AG04449 (cell line): ENCODE measurements around the gene CFAP61.

Source experiments
- CTCF ChIA-PET: fragments of 350-600 bp; formaldehyde crosslinking; extraction: SDS; loops from one replicate; lab custom pipeline; 2021; ENCODE audit warnings: antibody characterized with exemption; lab: Yijun Ruan, JAX
- POLR2A ChIA-PET: fragments of 400-600, 350-600 bp; formaldehyde crosslinking; extraction: SDS; loops from one replicate; lab custom pipeline; 2020; ENCODE audit warnings: antibody characterized with exemption, inconsistent platforms; lab: Yijun Ruan, JAX
- DNase-seq: peaks from one replicate; pipeline ENCODE4 v3.0.0-alpha.2; 2010; ENCODE audit warnings: low read depth, low spot score
- H3K4me3 ChIP-seq: 2 replicates; pipeline ENCODE4 v1.5.1; 2011; ENCODE audit warnings: low read depth, mild to moderate bottlenecking, control low read depth, low read length
- TF ChIP-seq, protein P1 (sequence below): IDR thresholded peaks from one replicate; pipeline ENCODE4 v1.5.1; 2011; ENCODE audit warnings: mild to moderate bottlenecking, moderate library complexity, low read length, control low read depth, inconsistent platforms; ENCODE audit not compliant: insufficient read depth; ENCODE audit errors: missing control alignments

The CFAP61 gene

DNA sequence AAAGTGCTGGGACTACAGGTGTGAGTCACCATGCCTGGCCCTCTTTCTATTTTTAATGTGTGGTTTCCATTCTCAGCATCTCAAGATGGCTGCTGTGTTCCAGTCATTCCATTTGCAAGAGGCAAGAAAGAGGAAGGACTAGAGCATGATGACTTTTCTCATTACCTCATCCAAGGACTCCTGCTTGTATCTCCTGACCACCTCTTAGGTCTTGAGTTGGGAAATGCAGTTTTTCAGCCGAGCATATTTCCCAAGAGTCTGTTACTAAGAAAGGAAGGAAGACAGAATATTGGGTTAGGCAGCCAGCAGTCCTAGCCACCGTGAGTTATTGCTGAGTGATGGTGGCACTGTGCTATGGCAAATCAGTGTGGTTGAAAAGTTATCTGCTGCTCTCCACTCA lies 207.2 kb downstream of the CFAP61 start:
- DNase-seq, result no peak
- TF ChIP-seq, protein P1, sequence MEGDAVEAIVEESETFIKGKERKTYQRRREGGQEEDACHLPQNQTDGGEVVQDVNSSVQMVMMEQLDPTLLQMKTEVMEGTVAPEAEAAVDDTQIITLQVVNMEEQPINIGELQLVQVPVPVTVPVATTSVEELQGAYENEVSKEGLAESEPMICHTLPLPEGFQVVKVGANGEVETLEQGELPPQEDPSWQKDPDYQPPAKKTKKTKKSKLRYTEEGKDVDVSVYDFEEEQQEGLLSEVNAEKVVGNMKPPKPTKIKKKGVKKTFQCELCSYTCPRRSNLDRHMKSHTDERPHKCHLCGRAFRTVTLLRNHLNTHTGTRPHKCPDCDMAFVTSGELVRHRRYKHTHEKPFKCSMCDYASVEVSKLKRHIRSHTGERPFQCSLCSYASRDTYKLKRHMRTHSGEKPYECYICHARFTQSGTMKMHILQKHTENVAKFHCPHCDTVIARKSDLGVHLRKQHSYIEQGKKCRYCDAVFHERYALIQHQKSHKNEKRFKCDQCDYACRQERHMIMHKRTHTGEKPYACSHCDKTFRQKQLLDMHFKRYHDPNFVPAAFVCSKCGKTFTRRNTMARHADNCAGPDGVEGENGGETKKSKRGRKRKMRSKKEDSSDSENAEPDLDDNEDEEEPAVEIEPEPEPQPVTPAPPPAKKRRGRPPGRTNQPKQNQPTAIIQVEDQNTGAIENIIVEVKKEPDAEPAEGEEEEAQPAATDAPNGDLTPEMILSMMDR, result no peak
- ChIA-PET CTCF (no interaction called here), POLR2A (no interaction called here)
- H3K4me3 ChIP-seq, result no peak overlapping the region

DNA sequence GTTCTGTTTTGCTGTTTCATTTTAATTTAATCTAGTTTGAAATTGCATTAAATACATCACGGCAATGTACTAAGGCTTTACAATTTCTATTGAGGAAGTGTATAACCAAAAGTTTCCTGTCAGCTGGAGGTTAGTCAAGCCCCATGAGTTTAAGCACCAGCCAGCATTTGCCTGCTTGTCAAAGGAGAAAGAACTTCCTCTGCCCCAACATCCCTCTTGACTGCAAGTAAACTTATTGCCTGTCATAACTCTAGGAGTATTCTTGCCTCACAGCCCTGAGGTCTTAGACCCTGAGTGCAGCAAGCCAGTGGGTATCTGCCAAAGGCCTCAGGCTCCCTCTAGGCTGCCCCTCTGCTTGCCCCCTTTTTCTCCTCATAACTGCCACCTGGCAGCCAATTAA lies 208.8 kb downstream of the CFAP61 start:
- H3K4me3 ChIP-seq, result no peak overlapping the region
- ChIA-PET POLR2A (no interaction called here), CTCF (no interaction called here)
- DNase-seq, result no peak
- TF ChIP-seq, protein P1, result no peak

DNA sequence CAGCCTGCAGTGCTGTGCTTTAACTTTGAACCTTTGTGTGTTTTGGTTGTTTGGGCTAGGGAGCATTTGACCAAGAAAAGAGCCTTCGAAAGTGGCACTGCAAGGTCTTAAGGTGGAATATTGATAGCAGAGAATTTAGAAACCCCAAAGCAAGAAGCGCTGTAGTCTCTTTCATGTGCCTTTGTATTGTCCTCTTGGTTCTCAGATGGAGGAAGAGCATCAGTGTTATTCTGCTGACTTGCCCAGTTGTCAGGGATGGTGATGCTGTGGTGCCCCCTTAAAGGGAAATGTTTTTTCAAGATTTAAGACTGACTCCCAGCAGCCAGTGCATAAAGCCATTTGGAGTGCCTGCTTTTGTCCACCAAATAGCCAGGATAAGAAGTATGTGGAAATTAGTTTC lies 212.9 kb downstream of the CFAP61 start:
- no peak overlapping the region for H3K4me3 ChIP-seq
- ChIA-PET CTCF (no interaction called here), POLR2A (no interaction called here)
- TF ChIP-seq, protein P1, result no peak
- no peak for DNase-seq

DNA sequence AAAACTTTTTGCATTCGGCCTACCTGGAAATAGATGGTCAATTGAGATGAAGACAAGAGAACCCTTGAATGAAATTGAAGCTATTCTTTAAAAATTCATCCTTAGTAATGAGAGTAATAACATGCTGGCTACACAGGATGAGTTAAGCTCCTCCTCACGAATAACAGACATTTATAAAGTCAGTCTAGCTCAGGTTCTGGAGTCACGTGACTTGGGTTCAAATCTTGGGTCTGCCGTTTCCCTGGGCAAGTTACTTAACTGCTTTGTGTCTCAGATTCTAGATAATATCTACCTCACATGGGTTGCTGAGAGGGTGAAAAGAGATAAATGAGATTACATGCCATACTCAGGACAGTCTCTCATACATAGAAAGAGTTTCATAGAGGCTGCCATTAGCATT lies 214.2 kb downstream of the CFAP61 start:
- no peak for DNase-seq
- TF ChIP-seq, protein P1, result no peak
- POLR2A ChIA-PET, result no interaction called here
- no peak overlapping the region for H3K4me3 ChIP-seq
- CTCF ChIA-PET, result no interaction called here

DNA sequence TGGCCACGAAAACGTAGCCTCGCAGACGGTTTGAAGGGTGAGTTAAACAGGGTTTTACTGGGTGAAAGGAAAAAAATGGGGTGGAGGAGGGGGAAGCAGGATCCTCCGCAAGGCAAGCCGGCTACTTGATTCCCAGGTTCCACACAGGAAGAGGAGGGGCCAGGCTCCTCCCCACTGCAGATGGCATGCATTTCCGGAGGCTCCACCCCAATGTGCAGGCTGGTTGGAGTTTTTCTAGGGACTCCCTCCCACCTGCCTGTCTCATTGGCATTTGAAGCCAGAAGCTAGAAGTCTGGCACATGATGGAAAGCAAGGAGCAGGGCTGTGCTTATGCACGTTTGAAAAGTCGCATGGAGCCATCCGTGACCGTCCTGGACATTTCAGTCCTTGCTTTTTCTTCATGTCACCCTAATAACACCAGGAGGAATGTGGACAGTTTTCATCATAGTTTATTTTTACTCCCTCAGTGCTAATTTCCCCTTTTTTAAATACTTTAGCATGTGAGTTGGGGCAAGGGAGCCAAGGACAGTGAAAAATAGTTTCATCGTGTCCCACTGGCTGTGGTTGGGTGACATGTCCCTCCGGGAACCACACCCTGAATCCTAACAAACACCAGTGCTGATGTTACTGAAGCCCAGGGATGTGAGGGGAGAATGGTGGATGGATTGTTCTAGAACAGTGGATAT lies 215.5 kb downstream of the CFAP61 start:
- CTCF ChIA-PET, result no interaction called here
- DNase-seq, result no peak
- TF ChIP-seq, protein P1, result no peak
- POLR2A ChIA-PET, result no interaction called here
- no peak overlapping the region for H3K4me3 ChIP-seq

DNA sequence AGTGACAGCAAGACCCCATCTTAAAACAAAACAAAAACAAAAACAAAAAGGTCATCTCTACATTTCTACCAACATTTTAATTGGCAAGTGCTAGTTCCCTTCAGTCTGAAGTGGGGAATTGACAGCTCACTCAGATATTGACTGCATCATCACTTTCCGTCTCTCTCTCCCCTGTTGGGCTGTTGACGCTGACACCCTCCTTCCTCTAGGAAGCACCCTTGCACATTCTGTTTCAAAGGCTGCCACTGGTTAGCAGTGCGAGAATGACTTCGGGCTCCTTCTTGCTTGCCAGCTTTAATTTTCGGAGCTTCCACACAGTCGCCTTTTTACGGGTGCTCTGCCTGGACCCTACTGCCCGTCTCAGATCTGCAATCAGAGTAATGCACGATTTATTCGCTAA lies 218.9 kb downstream of the CFAP61 start:
- POLR2A ChIA-PET, result no interaction called here
- TF ChIP-seq, protein P1, result no peak
- DNase-seq, result no peak
- no peak overlapping the region for H3K4me3 ChIP-seq
- CTCF ChIA-PET, result no interaction called here
